GM12892 (cell line): ENCODE data around the gene CPT1C.

ENCODE experiments used
- POLR2A ChIP-seq: IDR thresholded peaks from 2 replicates; pipeline ENCODE4 v1.6.1; 2011; ENCODE audit warnings: low read depth, low read length, control low read depth
- POLR2AphosphoS5 ChIP-seq: IDR thresholded peaks from 2 replicates; pipeline ENCODE4 v1.6.1; 2011; ENCODE audit warnings: low read depth, low read length, control low read depth
- TAF1 ChIP-seq: IDR thresholded peaks from 2 replicates; pipeline ENCODE4 v1.6.1; 2011; ENCODE audit warnings: low read depth, mild to moderate bottlenecking, control low read depth, low read length, borderline replicate concordance

DNA sequence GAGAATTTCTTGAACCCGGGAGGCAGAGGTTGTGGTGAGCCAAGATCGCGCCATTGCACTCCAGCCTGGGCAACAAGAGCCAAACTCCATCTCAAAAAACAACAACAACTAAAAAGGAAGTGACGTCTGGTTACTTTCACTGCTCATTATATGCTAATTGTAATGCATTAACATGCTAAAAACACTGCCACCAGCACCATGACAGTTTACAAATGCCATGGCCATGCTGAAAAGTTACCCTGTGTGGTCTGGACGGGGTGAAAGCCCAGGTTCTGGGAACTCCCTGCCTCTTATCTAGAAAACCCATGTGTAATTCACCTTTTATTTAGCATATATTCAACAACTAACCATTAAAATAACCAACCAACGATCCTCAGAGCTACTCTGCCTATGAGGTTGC, 28.1 kb downstream of the CPT1C start:
- TF ChIP-seq POLR2AphosphoS5 = no peak
- no peak for TF ChIP-seq POLR2A
- TF ChIP-seq TAF1 = no peak
